Activated CD8-positive, alpha-beta memory T cell treated with anti-CD3 and anti-CD28 coated beads, Interleukin-2, amount 10 ng/mL, durations not matched to agents 7 days and 5 days (primary cell): ENCODE data around the gene XBP1. TPM values are rescaled to one million over a fixed set of nuclear protein-coding genes. Genes with fewer than 3 reads are reported as not detected.
"Not testable (repeated sequence)": the region's sequence is repeated elsewhere in the genome, so short reads cannot be mapped to it uniquely, and the experiment has no call there.

ENCODE experiments used
- ATAC-seq: fragments of 150-1000 bp; cut with Tn5 transposase; one replicate; pipeline ENCODE4 v1.10.0; 2021; ENCODE audit warnings: moderate library complexity
- CTCF ChIA-PET: fragments of 350-600 bp; sonication (Branson Sonifier 250); formaldehyde crosslinking; loops from one replicate; lab custom pipeline; 2021; ENCODE audit warnings: antibody characterized with exemption; lab: Charles Lee
- DNase-seq: peaks from one replicate; pipeline ENCODE4 v3.0.0-alpha.2; 2020
- H3K27ac Mint-ChIP-seq: one replicate; pipeline ENCODE4 v1.8.0; 2021; ENCODE audit warnings: mild to moderate bottlenecking, mixed read lengths
- H3K27me3 Mint-ChIP-seq: one replicate; pipeline ENCODE4 v1.8.0; 2021; ENCODE audit warnings: mixed read lengths
- H3K36me3 Mint-ChIP-seq: one replicate; pipeline ENCODE4 v1.8.0; 2021; ENCODE audit warnings: mild to moderate bottlenecking, mixed read lengths
- H3K4me1 Mint-ChIP-seq: one replicate; pipeline ENCODE4 v1.8.0; 2021; ENCODE audit warnings: mixed read lengths
- H3K4me3 Mint-ChIP-seq: one replicate; pipeline ENCODE4 v1.8.0; 2021; ENCODE audit warnings: mild to moderate bottlenecking, moderate library complexity, mixed read lengths
- H3K9me3 Mint-ChIP-seq: one replicate; pipeline ENCODE4 v1.8.0; 2022; ENCODE audit warnings: low read depth, mixed read lengths
- total RNA-seq, 2 experiments: library from RNA; stranded (reverse); gene quantifications; one replicate each; pipeline ENCODE4 v1.2.3, GENCODE V29; 2021

Gene XBP1
- total RNA-seq, 2 experiments from 2014 or later: 139 to 141 TPM

- H3K4me1 Mint-ChIP-seq: peaks cover 30% of the 10 kb centered on the region
- H3K4me3 Mint-ChIP-seq: peak overlapping the region; percentile 91
- CTCF ChIA-PET: interaction anchor here (1.1 to 3.3 kb wide), 13 partner anchors 10 to 63 kb away, joined by 3 to 16 read pairs (median 9); partner anchors contain the start of genes CHEK2, HSCB and XBP1
- peaks cover 7% of the 10 kb centered on the region for H3K27me3 Mint-ChIP-seq
- H3K27ac Mint-ChIP-seq: peak overlapping the region; percentile 97
- H3K36me3 Mint-ChIP-seq: peaks cover 31% of the 10 kb centered on the region
- ATAC-seq (peak; percentile 4), DNase-seq (no peak)
- H3K9me3 Mint-ChIP-seq: no peaks in the 10 kb centered on the region
These were observed 26.9 kb downstream of the XBP1 start for GRCh38 chr22:28773461-28773867.

GRCh38 chr22:28772633-28773460, 27.5 kb downstream of the XBP1 start, which contains the start of gene CCDC117:
TSS of gene CCDC117 (plus strand) at chr22:28772695. CDS start at chr22:28772850, 155 bp downstream.
- peaks cover 7% of the 10 kb centered on the region for H3K27me3 Mint-ChIP-seq
- CTCF ChIA-PET: interaction anchor here (0.9 to 3.3 kb wide), 15 partner anchors 11 to 63 kb away, joined by 3 to 16 read pairs (median 7); partner anchors contain the start of genes CHEK2, HSCB and XBP1
- peak within 1 kb of the TSS; percentile 91 for H3K4me3 Mint-ChIP-seq

GRCh38 chr22:28771195-28771791, 29.1 kb downstream of the XBP1 start:
- Mint-ChIP-seq H3K27ac (no peak overlapping the region), H3K36me3 (peaks cover 24% of the 10 kb centered on the region), H3K9me3 (no peaks in the 10 kb centered on the region), H3K4me1 (peaks cover 26% of the 10 kb centered on the region), H3K4me3 (no peak overlapping the region), H3K27me3 (peaks cover 7% of the 10 kb centered on the region)
- ATAC-seq (no peak), DNase-seq (no peak)
- CTCF ChIA-PET: interaction anchor here (2.5 to 3.1 kb wide), 2 partner anchors 19 to 22 kb away, joined by 14 to 16 read pairs; no protein-coding TSS in a partner anchor

More at GRCh38 chr22:28772633-28773460, 27.5 kb downstream of the XBP1 start, which contains the start of gene CCDC117:
- ATAC-seq (peak; percentile 94), DNase-seq (peak; percentile 97)
- Mint-ChIP-seq H3K27ac (peak within 1 kb of the TSS; percentile 97), H3K9me3 (no peaks in the 10 kb centered on the region), H3K4me1 (peaks cover 28% of the 10 kb centered on the region), H3K36me3 (peaks cover 26% of the 10 kb centered on the region)

GRCh38 chr22:28769394-28770085, 30.8 kb downstream of the XBP1 start:
- CTCF ChIA-PET: interaction anchor here (1.6 kb wide), 1 partner anchor 168 kb away, joined by 4 read pairs; no protein-coding TSS in a partner anchor
- H3K36me3 Mint-ChIP-seq: peaks cover 10% of the 10 kb centered on the region
- H3K4me3 Mint-ChIP-seq: no peak overlapping the region
- ATAC-seq: no peak
- no peaks in the 10 kb centered on the region for H3K9me3 Mint-ChIP-seq
- H3K27me3 Mint-ChIP-seq: peaks cover 7% of the 10 kb centered on the region
- DNase-seq: no peak
- no peak overlapping the region for H3K27ac Mint-ChIP-seq
- peaks cover 13% of the 10 kb centered on the region for H3K4me1 Mint-ChIP-seq

GRCh38 chr22:28768701-28769393, 31.5 kb downstream of the XBP1 start:
- H3K4me3 Mint-ChIP-seq: no peak overlapping the region
- no peak overlapping the region for H3K27ac Mint-ChIP-seq
- CTCF ChIA-PET: no interaction called here

GRCh38 chr22:28766628-28767027, 33.7 kb downstream of the XBP1 start:
- Mint-ChIP-seq H3K27ac (no peak overlapping the region), H3K36me3 (peaks cover 2% of the 10 kb centered on the region), H3K9me3 (no peaks in the 10 kb centered on the region), H3K4me1 (peaks cover 2% of the 10 kb centered on the region), H3K27me3 (peaks cover 7% of the 10 kb centered on the region), H3K4me3 (no peak overlapping the region)
- ATAC-seq (no peak), DNase-seq (no peak)
- CTCF ChIA-PET: no interaction called here

More at GRCh38 chr22:28768701-28769393, 31.5 kb downstream of the XBP1 start:
- no peaks in the 10 kb centered on the region for H3K9me3 Mint-ChIP-seq
- peaks cover 8% of the 10 kb centered on the region for H3K36me3 Mint-ChIP-seq
- ATAC-seq (no peak), DNase-seq (no peak)
- H3K27me3 Mint-ChIP-seq: peaks cover 7% of the 10 kb centered on the region
- H3K4me1 Mint-ChIP-seq: peaks cover 11% of the 10 kb centered on the region

- H3K4me3 Mint-ChIP-seq, H3K9me3 Mint-ChIP-seq, H3K4me1 Mint-ChIP-seq, H3K27ac Mint-ChIP-seq, DNase-seq, H3K27me3 Mint-ChIP-seq, CTCF ChIA-PET, ATAC-seq, H3K36me3 Mint-ChIP-seq: not testable (repeated sequence)
These were observed 38.4 kb downstream of the XBP1 start for GRCh38 chr22:28762000-28762399.

- H3K36me3 Mint-ChIP-seq: peaks cover 4% of the 10 kb centered on the region
- no peak overlapping the region for H3K27ac Mint-ChIP-seq
- no peaks in the 10 kb centered on the region for H3K9me3 Mint-ChIP-seq
- CTCF ChIA-PET: interaction anchor here (2.4 kb wide), 1 partner anchor 12 kb away, joined by 9 read pairs; no protein-coding TSS in a partner anchor
- no peak for ATAC-seq
- peaks cover 10% of the 10 kb centered on the region for H3K4me1 Mint-ChIP-seq
- H3K27me3 Mint-ChIP-seq: no peaks in the 10 kb centered on the region
- no peak overlapping the region for H3K4me3 Mint-ChIP-seq
- no peak for DNase-seq
These were observed 39.0 kb downstream of the XBP1 start for GRCh38 chr22:28761449-28761755.

GRCh38 chr22:28759861-28760560, 40.4 kb downstream of the XBP1 start:
- Mint-ChIP-seq H3K4me1 (peaks cover 10% of the 10 kb centered on the region), H3K27me3 (no peaks in the 10 kb centered on the region), H3K9me3 (no peaks in the 10 kb centered on the region), H3K27ac (no peak overlapping the region), H3K36me3 (peaks cover 7% of the 10 kb centered on the region), H3K4me3 (no peak overlapping the region)
- DNase-seq (no peak), ATAC-seq (no peak)
- CTCF ChIA-PET: interaction anchor here (0.6 to 2.4 kb wide), 2 partner anchors 14 to 22 kb away, joined by 5 to 9 read pairs; no protein-coding TSS in a partner anchor

- H3K9me3 Mint-ChIP-seq, CTCF ChIA-PET, H3K4me3 Mint-ChIP-seq, ATAC-seq, DNase-seq, H3K27me3 Mint-ChIP-seq, H3K27ac Mint-ChIP-seq: not testable (repeated sequence)
- peaks cover 28% of the 10 kb centered on the region for H3K36me3 Mint-ChIP-seq
- peaks cover 14% of the 10 kb centered on the region for H3K4me1 Mint-ChIP-seq
These were observed 45.9 kb downstream of the XBP1 start for GRCh38 chr22:28754512-28754911.

GRCh38 chr22:28750471-28750881, 49.9 kb downstream of the XBP1 start:
- no peaks in the 10 kb centered on the region for H3K9me3 Mint-ChIP-seq
- no peak overlapping the region for H3K27ac Mint-ChIP-seq
- peaks cover 51% of the 10 kb centered on the region for H3K36me3 Mint-ChIP-seq
- H3K4me3 Mint-ChIP-seq: no peak overlapping the region
- ATAC-seq (no peak), DNase-seq (no peak)
- H3K27me3 Mint-ChIP-seq: no peaks in the 10 kb centered on the region
- CTCF ChIA-PET: interaction anchor here (0.6 to 3.0 kb wide), 2 partner anchors 22 to 38 kb away, joined by 3 to 16 read pairs; partner anchors contain the start of gene CCDC117
- peaks cover 34% of the 10 kb centered on the region for H3K4me1 Mint-ChIP-seq
